Testis (tissue), 2 donors: ENCODE measurements around the gene SDHA.

Experiments used
- CTCF ChIP-seq, 3 experiments: fragments of 450-650 bp in 2 of 3; fragments of 200-600 bp in 1 of 3; sonication (generic) in 1 of 3; IDR thresholded peaks; one replicate each; pipeline ENCODE4 v1.5.1; 2016 to 2019; ENCODE audit warnings: antibody characterized with exemption in 3 of 3, mild to moderate bottlenecking in 2 of 3, moderate library complexity in 1 of 3
- POLR2A ChIP-seq: fragments of 450-650 bp; IDR thresholded peaks from one replicate; pipeline ENCODE4 v1.6.1; 2017; ENCODE audit warnings: antibody characterized with exemption, mild to moderate bottlenecking, moderate library complexity

DNA sequence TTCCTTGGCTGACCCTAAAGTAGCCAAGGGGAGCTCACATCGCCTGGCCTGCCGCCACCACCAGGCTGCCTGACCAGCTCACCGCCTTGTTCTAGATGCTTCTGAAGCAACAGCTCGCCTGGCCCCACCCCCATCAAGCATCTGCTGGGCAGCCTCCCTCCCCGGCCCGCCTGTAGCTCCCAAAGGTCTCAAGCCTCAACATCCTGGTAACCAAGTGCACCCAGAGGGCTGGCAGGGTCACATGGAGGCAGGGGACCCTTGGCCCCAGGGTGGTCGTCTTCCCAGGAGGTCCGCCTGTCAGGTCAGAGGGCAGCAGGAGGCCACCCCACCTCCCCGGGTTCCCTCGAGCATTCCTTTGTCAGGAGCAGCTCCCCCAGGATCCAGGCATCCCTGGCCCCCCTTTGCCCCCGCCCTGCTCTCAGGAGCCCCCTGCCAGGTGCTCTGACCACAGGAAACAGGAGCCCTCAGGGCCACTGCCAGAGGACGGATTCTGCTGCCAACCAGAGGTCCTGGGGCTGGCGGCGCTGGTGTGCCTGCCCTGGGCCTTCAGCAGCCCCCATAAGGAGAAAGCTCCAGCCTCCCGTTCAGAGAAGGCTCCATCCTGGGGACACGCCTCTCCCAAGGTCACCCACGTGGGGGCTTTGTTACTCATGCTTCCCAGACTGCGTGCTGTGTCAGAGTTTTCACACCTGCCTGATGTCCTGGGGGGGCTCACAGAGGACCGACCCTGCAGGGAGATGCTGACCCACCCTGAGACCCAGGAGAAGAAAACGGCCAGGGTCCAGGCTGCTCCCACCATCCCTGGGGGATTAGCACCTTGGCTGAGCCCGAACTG is 30.3 kb upstream of the SDHA start:
- TF ChIP-seq CTCF (IDR thresholded peaks at IDR 0.05) (no peak), POLR2A (no peak)
